GM12878 (cell line): Measurements from ENCODE around the gene CEP83. TPM values are rescaled to one million over a fixed set of nuclear protein-coding genes. Genes with fewer than 3 reads are reported as not detected.

Experiments used
- ATAC-seq: fragments of 200-7000 bp; cut with Tn5 transposase; 3 replicates; pipeline ENCODE4 v1.9.1; 2020; ENCODE audit warnings: mild to moderate bottlenecking, moderate library complexity
- BruUV-seq: library from RNA; stranded (reverse); fragments of 400-500 nt; replicated peaks from 2 replicates; lab custom pipeline; 2021; lab: Mats Ljungman, UMichigan
- CTCF ChIA-PET: fragments of 300-600 bp; sonication (Branson Sonifier 250); formaldehyde crosslinking; extraction: SDS; loops from one replicate; lab custom pipeline; 2021; ENCODE audit warnings: inconsistent platforms; lab: Yijun Ruan, JAX
- POLR2A ChIA-PET: fragments of 350-600 bp; formaldehyde crosslinking; extraction: SDS; loops from one replicate; lab custom pipeline; 2021; ENCODE audit warnings: inconsistent platforms; lab: Charles Lee
- RAD21 ChIA-PET: fragments of 300-600 bp; sonication (Branson Sonifier 250); formaldehyde crosslinking; loops from one replicate; lab custom pipeline; 2023; ENCODE audit warnings: antibody characterized with exemption; ENCODE audit not compliant: unreplicated experiment; lab: Charles Lee
- SMC1A ChIA-PET: fragments of 300-600 bp; sonication (Branson Sonifier 250); formaldehyde crosslinking; loops from one replicate; lab custom pipeline; 2023; ENCODE audit not compliant: unreplicated experiment, uncharacterized antibody; lab: Charles Lee
- DNase-seq: peaks from one replicate; pipeline ENCODE4 v3.0.0-alpha.2; 2011; ENCODE audit warnings: low read depth, low spot score
- FAIRE-seq: peaks from 3 replicates; lab custom pipeline; 2011; peaks lifted over from hg19 to GRCh38; lab: Jason Lieb, UNC
- H2AFZ ChIP-seq: 2 replicates; pipeline ENCODE4 v1.6.0; 2011; ENCODE audit warnings: low read depth, low read length, control low read depth; ENCODE audit not compliant: control insufficient read depth
- H3K27ac ChIP-seq: 2 replicates; pipeline ENCODE4 v1.5.1; 2011; ENCODE audit warnings: control low read depth; ENCODE audit not compliant: control insufficient read depth, insufficient read depth
- H3K27me3 ChIP-seq, 2 experiments: replicated peaks in 1 of 2; 2 replicates each; pipeline versions ENCODE4 v1.6.0 to v1.6.1; 2011; ENCODE audit warnings: low read length in 1 of 2; ENCODE audit not compliant: control insufficient read depth in 2 of 2, insufficient read depth in 2 of 2
- H3K36me3 ChIP-seq, 2 experiments: 2 replicates each; pipeline ENCODE4 v1.5.1; 2011; ENCODE audit warnings: low read length in 1 of 2; ENCODE audit not compliant: control insufficient read depth in 2 of 2, insufficient read depth in 2 of 2
- H3K4me1 ChIP-seq: 2 replicates; pipeline ENCODE4 v1.6.1; 2011; ENCODE audit warnings: mild to moderate bottlenecking, low read length, moderate library complexity, mixed read lengths; ENCODE audit not compliant: control insufficient read depth, insufficient read depth
- H3K4me2 ChIP-seq: 2 replicates; pipeline ENCODE4 v1.6.0; 2011; ENCODE audit warnings: control low read depth; ENCODE audit not compliant: control insufficient read depth, insufficient read depth
- H3K4me3 ChIP-seq: fragments of 200-600 bp; sonication (generic); 2 replicates; pipeline ENCODE4 v1.5.1; 2016
- H3K79me2 ChIP-seq: 2 replicates; pipeline ENCODE4 v1.6.0; 2011; ENCODE audit warnings: low read length; ENCODE audit not compliant: control insufficient read depth, insufficient read depth
- H3K9ac ChIP-seq: 2 replicates; pipeline ENCODE4 v1.8.0; 2011; ENCODE audit warnings: low read length, control low read depth, mixed read lengths; ENCODE audit not compliant: control insufficient read depth, insufficient read depth
- H3K9me3 ChIP-seq: replicated peaks from 3 replicates; pipeline ENCODE4 v1.5.1; 2011; ENCODE audit warnings: mild to moderate bottlenecking, low read length; ENCODE audit not compliant: control insufficient read depth, insufficient read depth
- H4K20me1 ChIP-seq: 2 replicates; pipeline ENCODE4 v1.6.0; 2011; ENCODE audit not compliant: control insufficient read depth, insufficient read depth
- BHLHE40 ChIP-seq, 2 experiments: fragments of 450-650 bp in 1 of 2; IDR thresholded peaks; 2 replicates each; pipeline ENCODE4 v1.6.1; 2011 to 2017; ENCODE audit warnings: low read depth in 2 of 2, borderline replicate concordance in 1 of 2, improper control_type of control experiment in 1 of 2, low read length in 1 of 2, mild to moderate bottlenecking in 1 of 2
- CBX5 ChIP-seq: sonication (generic); IDR thresholded peaks from 2 replicates; pipeline ENCODE4 v1.6.1; 2016; ENCODE audit warnings: low read depth, moderate library complexity, mild to moderate bottlenecking, inconsistent platforms
- DPF2 ChIP-seq: fragments of 450-650 bp; IDR thresholded peaks from 2 replicates; pipeline ENCODE4 v1.6.1; 2017; ENCODE audit warnings: mild to moderate bottlenecking
- NKRF ChIP-seq: fragments of 450-650 bp; conservative IDR thresholded peaks from 2 replicates; pipeline ENCODE4 v1.6.1; 2017; ENCODE audit warnings: mild to moderate bottlenecking, moderate library complexity
- RELB ChIP-seq: fragments of 450-650 bp; IDR thresholded peaks from 2 replicates; pipeline ENCODE4 v1.6.1; 2017; ENCODE audit warnings: low read depth, mild to moderate bottlenecking, moderate library complexity
- ZNF687 ChIP-seq: fragments of 450-650 bp; IDR thresholded peaks from 2 replicates; pipeline ENCODE4 v1.6.1; 2017; ENCODE audit warnings: mild to moderate bottlenecking, moderate library complexity
- WGBS: methylation state at CpG from one replicate; pipeline ENCODE4 v1.1.6; 2016; ENCODE audit warnings: low lambda C conversion rate; ENCODE audit not compliant: insufficient replicate concordance, insufficient coverage; ENCODE audit errors: missing lambda C conversion rate; 5-methylcytosine and 5-hydroxymethylcytosine counted together
- in situ Hi-C: fragments of 300-500 bp; cut with MboI; formaldehyde crosslinking; loops from 9 replicates; pipeline ENCODE4 v1.14.3; 2018; ENCODE audit warnings: mixed read lengths
- intact Hi-C: fragments of 100-400 bp; cut with micrococcal nuclease; formaldehyde crosslinking; loops from one replicate; pipeline ENCODE4 v1.14.2; 2022; ENCODE audit not compliant: unreplicated experiment
- polyA plus RNA-seq, 11 experiments: library from polyadenylated mRNA; depleted of rRNA in 4 of 11; unstranded in 6 of 11; stranded (reverse) in 5 of 11; fragments of >200 nt; fragmentation: Nextera tagmentation in 4 of 11; fragmentation: Illumina TruSeq in 1 of 11; extraction: Ambion mirVana in 4 of 11; extraction: Trizol in 1 of 11; gene quantifications; 1 replicate in 1 of 11; 2 replicates in 10 of 11; pipeline versions ENCODE4 v1.2.1 to v1.2.3, GENCODE V29; 2011 to 2016; ENCODE audit warnings: inconsistent platforms in 2 of 11, missing spikeins in 2 of 11, low read depth in 1 of 11
- total RNA-seq, 4 experiments: library from RNA; depleted of rRNA in 3 of 4; stranded (reverse); fragments of >200 nt in 3 of 4; fragmentation: Illumina TruSeq in 1 of 4; extraction: Trizol in 1 of 4; gene quantifications; 2 replicates each; pipeline versions ENCODE4 v1.2.1 to v1.2.3, GENCODE V29; 2013 to 2021

Gene CEP83
- total and polyA plus RNA-seq, 10 of the 15 experiments (the other 5 are each of a cell fraction or from before 2014, with no cell fraction given): 4.3 to 39.0 (median 22.5) TPM

GRCh38 chr12:94320109-94320508, 139.6 kb downstream of the CEP83 start:
- no peak for DNase-seq
- intact Hi-C loops: no loop called here
- CTCF ChIA-PET: no interaction called here
- Histone ChIP-seq H3K9ac (no peak overlapping the region), H3K4me2 (no peak overlapping the region), H3K4me3 (no peak overlapping the region), H2AFZ (no peak overlapping the region), H3K79me2 (no peaks in the 10 kb centered on the region), H3K27me3 (no peaks in the 10 kb centered on the region), H3K9me3 (peaks cover 35% of the 10 kb centered on the region), H3K27ac (no peak overlapping the region), H4K20me1 (no peaks in the 10 kb centered on the region), H3K36me3 (peaks cover 0 to 12% of the 10 kb centered on the region in 2 experiments), H3K4me1 (peaks cover 9% of the 10 kb centered on the region; the same call in 1 of the 2 replicates)
- no TSS peak for BruUV-seq
- RAD21 ChIA-PET: no interaction called here
- SMC1A ChIA-PET: no interaction called here
- in situ Hi-C loops: no loop called here
- no peak for FAIRE-seq
- TF ChIP-seq CBX5: peak; percentile 68; the same call in 1 of the 2 replicates
- no peak for TF ChIP-seq NKRF
- POLR2A ChIA-PET: no interaction called here
- ATAC-seq: no peak

GRCh38 chr12:94318181-94318580, 141.5 kb downstream of the CEP83 start:
- Histone ChIP-seq H3K4me3 (no peak overlapping the region), H4K20me1 (no peaks in the 10 kb centered on the region), H3K27ac (no peak overlapping the region), H3K4me2 (no peak overlapping the region), H3K9me3 (peaks cover 35% of the 10 kb centered on the region), H3K27me3 (no peaks in the 10 kb centered on the region), H3K79me2 (no peaks in the 10 kb centered on the region), H3K9ac (no peak overlapping the region), H2AFZ (no peak overlapping the region), H3K4me1 (peaks cover 9% of the 10 kb centered on the region; the same call in 1 of the 2 replicates), H3K36me3 (peaks cover 0 to 10% of the 10 kb centered on the region in 2 experiments)
- no peak for FAIRE-seq
- CTCF ChIA-PET: interaction anchor here (0.5 to 1.4 kb wide), 4 partner anchors 10 to 815 kb away, joined by 3 to 5 read pairs (median 3); no protein-coding TSS in a partner anchor
- no TSS peak for BruUV-seq
- DNase-seq: peak; percentile 31
- RAD21 ChIA-PET: interaction anchor here (0.9 to 1.6 kb wide), 3 partner anchors 13 to 60 kb away, joined by 3 to 5 read pairs (median 3); no protein-coding TSS in a partner anchor
- intact Hi-C loops: no loop called here
- POLR2A ChIA-PET: interaction anchor here (0.8 kb wide), 1 partner anchor 55 kb away, joined by 3 read pairs; no protein-coding TSS in a partner anchor
- 0% methylated on average over 1 of the region's 1 CpG for WGBS
- in situ Hi-C loops: no loop called here
- ATAC-seq: peak; percentile 94
- SMC1A ChIA-PET: interaction anchor here (1.1 to 2.6 kb wide), 7 partner anchors 9 to 174 kb away, joined by 3 to 9 read pairs (median 4); no protein-coding TSS in a partner anchor
- peak; percentile 79 for TF ChIP-seq DPF2
- TF ChIP-seq BHLHE40 (IDR thresholded peaks at IDR 0.05; ENCODE audit: borderline replicate concordance in 1 of 2, low read depth in 2 of 2, low read length in 1 of 2): no peak
- TF ChIP-seq RELB: peak; percentile 94
- peak; percentile 25; the same call in 1 of the 2 replicates for TF ChIP-seq ZNF687
